ENCODE measurements around the gene U2SURP. TPM values are rescaled to one million over a fixed set of nuclear protein-coding genes. Genes with fewer than 3 reads are reported as not detected.

U2SURP gene
- total RNA-seq, 6 donors from 2014 or later, result 47.4 to 126 (median 58.6) TPM

DNA sequence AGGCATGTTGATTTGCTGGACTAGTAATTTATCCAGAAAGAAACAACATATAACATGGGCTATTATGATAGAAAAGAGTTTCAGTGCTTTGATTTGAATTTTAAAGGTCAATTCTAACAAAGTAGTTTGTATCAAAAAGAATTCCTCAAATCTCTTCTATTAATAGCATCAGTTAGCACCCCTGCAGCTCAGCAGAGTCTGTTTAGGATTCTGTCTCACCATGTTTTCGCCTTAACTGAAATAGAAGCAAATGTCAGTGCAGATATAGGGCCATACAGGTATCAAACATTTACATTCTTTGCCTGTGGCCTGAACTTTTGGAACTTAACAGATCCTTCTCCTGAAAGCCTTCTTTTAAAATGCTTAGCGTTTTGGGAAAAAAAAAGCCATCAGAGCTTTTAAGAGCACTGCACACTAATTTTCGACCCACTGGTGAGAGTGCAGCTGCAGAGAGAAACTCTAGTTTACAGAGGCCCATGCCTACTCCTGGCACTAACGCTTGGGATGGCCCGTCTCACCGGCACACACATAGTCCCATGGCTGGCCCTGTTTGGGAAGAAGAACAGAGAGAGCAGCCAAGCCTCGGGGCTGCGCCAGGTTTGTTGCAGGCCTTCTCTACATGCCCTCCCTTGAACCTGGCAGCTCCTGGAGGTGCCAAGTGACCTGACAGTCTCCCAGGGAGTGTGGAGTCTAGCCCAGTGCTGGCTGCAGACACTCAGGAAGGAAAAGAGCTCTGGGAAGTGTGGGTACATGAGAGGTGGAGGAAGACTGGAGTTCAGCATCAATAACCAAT lies 28.0 kb upstream of the U2SURP start:
- Histone ChIP-seq H3K4me3 (no peak overlapping the region), H3K27ac (no peak overlapping the region), H3K36me3 (no peaks in the 10 kb centered on the region), H3K27me3 (no peaks in the 10 kb centered on the region), H3K9me3 (no peaks in the 10 kb centered on the region), H3K4me1 (peaks cover 0 to 6% (median 1%) of the 10 kb centered on the region in 4 donors)
- ATAC-seq (ENCODE audit: low FRiP score in 2 of 2) (no peak), DNase-seq (no peak)
- 89 to 91% methylated on average over 7 to 8 of the region's 8 CpGs for WGBS, 2 donors
- no peak for TF ChIP-seq EP300 (IDR thresholded peaks at IDR 0.05)
- TF ChIP-seq CTCF (IDR thresholded peaks at IDR 0.05), result no peak
- TF ChIP-seq POLR2A (IDR thresholded peaks at IDR 0.05), result no peak
- TF ChIP-seq POLR2AphosphoS5 (IDR thresholded peaks at IDR 0.05), result no peak

- ATAC-seq (ENCODE audit: low FRiP score in 2 of 2) (no peak), DNase-seq (no peak)
- Histone ChIP-seq H3K27me3 (no peaks in the 10 kb centered on the region), H3K4me1 (peaks cover 0 to 6% (median 1%) of the 10 kb centered on the region in 4 donors), H3K4me3 (no peak overlapping the region), H3K36me3 (no peaks in the 10 kb centered on the region), H3K27ac (no peak overlapping the region), H3K9me3 (no peaks in the 10 kb centered on the region)
- 90 to 92% methylated on average over 4 of the region's 4 CpGs for WGBS, 2 donors
- TF ChIP-seq EP300 (IDR thresholded peaks at IDR 0.05) (no peak), POLR2AphosphoS5 (IDR thresholded peaks at IDR 0.05) (no peak), CTCF (IDR thresholded peaks at IDR 0.05) (no peak), POLR2A (IDR thresholded peaks at IDR 0.05) (no peak)
Measured at GRCh38 chr3:142975316-142975995, 25.9 kb upstream of the U2SURP start.

DNA sequence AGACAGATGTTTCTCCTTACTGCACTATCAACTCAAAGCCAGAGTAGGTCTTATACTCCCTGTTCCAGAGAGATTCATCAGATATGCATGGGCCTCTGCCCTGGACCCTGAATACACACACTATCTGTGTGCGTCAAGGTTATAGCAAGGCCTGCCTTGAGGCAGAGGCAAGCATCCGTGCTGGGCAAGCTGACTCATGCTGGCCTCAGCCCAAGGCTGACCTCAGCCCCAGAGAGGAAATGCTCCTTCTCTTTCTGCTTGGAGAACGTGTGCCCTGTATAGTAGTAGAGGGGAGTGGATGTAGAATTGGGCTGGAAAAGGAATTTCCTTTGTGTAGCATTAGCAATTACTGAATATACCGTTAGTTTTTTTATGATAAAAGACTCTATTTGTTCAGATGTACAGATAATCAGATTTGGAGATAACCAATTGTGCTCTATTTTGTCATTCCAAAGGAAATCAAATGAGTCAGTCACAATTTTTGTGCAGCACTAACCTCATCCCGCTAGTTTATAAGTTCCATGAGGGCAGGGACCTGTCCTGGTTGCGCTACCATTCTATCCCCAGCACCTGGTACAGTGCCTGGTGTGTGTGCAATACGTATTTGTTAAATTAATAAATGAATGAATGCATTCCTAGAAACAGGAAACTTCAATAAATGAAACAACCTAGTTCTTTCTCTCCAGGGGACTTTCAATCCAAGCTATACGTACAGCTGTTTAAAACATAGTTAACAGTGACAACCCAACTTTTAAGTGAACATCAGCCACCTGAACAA lies 24.6 kb upstream of the U2SURP start:
- Histone ChIP-seq H3K36me3 (no peaks in the 10 kb centered on the region), H3K4me1 (peaks cover 0 to 6% (median 1%) of the 10 kb centered on the region in 4 donors), H3K27ac (no peak overlapping the region), H3K27me3 (no peaks in the 10 kb centered on the region), H3K4me3 (no peak overlapping the region), H3K9me3 (no peaks in the 10 kb centered on the region)
- TF ChIP-seq POLR2A (IDR thresholded peaks at IDR 0.05) (no peak), CTCF (IDR thresholded peaks at IDR 0.05) (no peak), EP300 (IDR thresholded peaks at IDR 0.05) (no peak), POLR2AphosphoS5 (IDR thresholded peaks at IDR 0.05) (no peak)
- WGBS, 2 donors, result 51 to 60% methylated on average over 7 to 8 of the region's 8 CpGs
- peak; percentile 38 to 71 for DNase-seq
- ATAC-seq (ENCODE audit: low FRiP score in 2 of 2), result peak; percentile 65 to 97

GRCh38 chr3:142977399-142977728 lies 24.0 kb upstream of the U2SURP start:
- WGBS, 2 donors, result 53 to 72% methylated on average over 1 of the region's 1 CpG
- ATAC-seq (ENCODE audit: low FRiP score in 2 of 2), result peak in 1 of 2 donors; percentile 80
- no peak for DNase-seq
- Histone ChIP-seq H3K27me3 (no peaks in the 10 kb centered on the region), H3K36me3 (no peaks in the 10 kb centered on the region), H3K9me3 (no peaks in the 10 kb centered on the region), H3K4me3 (no peak overlapping the region), H3K4me1 (peaks cover 0 to 6% (median 1%) of the 10 kb centered on the region in 4 donors), H3K27ac (no peak overlapping the region)
- TF ChIP-seq POLR2A (IDR thresholded peaks at IDR 0.05) (no peak), POLR2AphosphoS5 (IDR thresholded peaks at IDR 0.05) (no peak), EP300 (IDR thresholded peaks at IDR 0.05) (no peak), CTCF (IDR thresholded peaks at IDR 0.05) (no peak)

All from upper lobe of left lung (tissue), 6 donors.